Measurements from ENCODE around the gene GP9. TPM values are rescaled to one million over a fixed set of nuclear protein-coding genes. Genes with fewer than 3 reads are reported as not detected.

Gene GP9
- total RNA-seq, 2 experiments from 2014 or later, result not detected

- TF ChIP-seq CTCF (conservative IDR thresholded peaks at IDR 0.05; ENCODE audit: low read length), result no peak
- no peak for TF ChIP-seq EZH2phosphoT487 (IDR thresholded peaks at IDR 0.05; ENCODE audit: borderline replicate concordance, low read depth, low read length)
- no peak overlapping the region for H3K4me3 ChIP-seq (ENCODE audit: low read depth, low read length, poor library complexity, severe bottlenecking)
- no peaks in the 10 kb centered on the region for H3K4me1 ChIP-seq (ENCODE audit: insufficient read depth, low read length, poor library complexity, severe bottlenecking)
- no peak overlapping the region for H3K27ac ChIP-seq (ENCODE audit: low read depth, low read length, poor library complexity, severe bottlenecking)
- H3K4me2 ChIP-seq (ENCODE audit: low read length), result no peak overlapping the region
- BruUV-seq (replicated peaks), result no TSS peak
- DNase-seq (ENCODE audit: low spot score), result no peak
- no peak overlapping the region for H2AFZ ChIP-seq (ENCODE audit: low read length)
- H3K9me3 ChIP-seq (ENCODE audit: low read length), result no peaks in the 10 kb centered on the region
- 0 out of 2 replicates have a peak, but pooled peaks cover 7% of the 10 kb centered on the region for H4K20me1 ChIP-seq (ENCODE audit: insufficient read depth, low read length)
- CTCF ChIA-PET (ENCODE audit: unreplicated experiment), result no interaction called here
- H3K79me2 ChIP-seq (ENCODE audit: insufficient read depth, low read depth, low read length), result no peaks in the 10 kb centered on the region
- intact Hi-C loops (cut with micrococcal nuclease; ENCODE audit: unreplicated experiment), result loop anchor here (1.0 kb wide), 1 partner anchor 53 kb away; no protein-coding TSS in a partner anchor
- POLR2A ChIA-PET, result no interaction called here
- H3K36me3 ChIP-seq (ENCODE audit: insufficient read depth, low read length), result peaks cover 16% of the 10 kb centered on the region
- no peaks in the 10 kb centered on the region for H3K9me2 ChIP-seq (ENCODE audit: insufficient read depth, low read length)
These were observed 45.3 kb downstream of the GP9 start for GRCh38 chr3:129105862-129106261.

GRCh38 chr3:129106320-129106719, 45.7 kb downstream of the GP9 start:
- Histone ChIP-seq H2AFZ (ENCODE audit: low read length) (no peak overlapping the region), H3K27ac (ENCODE audit: low read depth, low read length, poor library complexity, severe bottlenecking) (no peak overlapping the region), H3K4me3 (ENCODE audit: low read depth, low read length, poor library complexity, severe bottlenecking) (no peak overlapping the region), H3K36me3 (ENCODE audit: insufficient read depth, low read length) (peaks cover 16% of the 10 kb centered on the region), H3K4me1 (ENCODE audit: insufficient read depth, low read length, poor library complexity, severe bottlenecking) (no peaks in the 10 kb centered on the region), H3K9me2 (ENCODE audit: insufficient read depth, low read length) (no peaks in the 10 kb centered on the region), H3K4me2 (ENCODE audit: low read length) (no peak overlapping the region), H3K79me2 (ENCODE audit: insufficient read depth, low read depth, low read length) (no peaks in the 10 kb centered on the region), H3K9me3 (ENCODE audit: low read length) (no peaks in the 10 kb centered on the region), H4K20me1 (ENCODE audit: insufficient read depth, low read length) (0 out of 2 replicates have a peak, but pooled peaks cover 7% of the 10 kb centered on the region)
- no TSS peak for BruUV-seq (replicated peaks)
- ChIA-PET CTCF (ENCODE audit: unreplicated experiment) (no interaction called here), POLR2A (no interaction called here)
- intact Hi-C loops (cut with micrococcal nuclease; ENCODE audit: unreplicated experiment), result loop anchor here (1.0 kb wide), 1 partner anchor 53 kb away; no protein-coding TSS in a partner anchor
- DNase-seq (ENCODE audit: low spot score), result no peak
- TF ChIP-seq CTCF (conservative IDR thresholded peaks at IDR 0.05; ENCODE audit: low read length), result peak; percentile 31; the same call in 1 of the 2 replicates
- TF ChIP-seq EZH2phosphoT487 (IDR thresholded peaks at IDR 0.05; ENCODE audit: borderline replicate concordance, low read depth, low read length), result no peak

- Histone ChIP-seq H3K36me3 (ENCODE audit: insufficient read depth, low read length) (peaks cover 16% of the 10 kb centered on the region), H3K4me3 (ENCODE audit: low read depth, low read length, poor library complexity, severe bottlenecking) (no peak overlapping the region), H3K27ac (ENCODE audit: low read depth, low read length, poor library complexity, severe bottlenecking) (no peak overlapping the region), H3K9me3 (ENCODE audit: low read length) (no peaks in the 10 kb centered on the region), H3K79me2 (ENCODE audit: insufficient read depth, low read depth, low read length) (no peaks in the 10 kb centered on the region), H3K4me2 (ENCODE audit: low read length) (no peak overlapping the region), H3K4me1 (ENCODE audit: insufficient read depth, low read length, poor library complexity, severe bottlenecking) (no peaks in the 10 kb centered on the region), H2AFZ (ENCODE audit: low read length) (no peak overlapping the region), H3K9me2 (ENCODE audit: insufficient read depth, low read length) (no peaks in the 10 kb centered on the region), H4K20me1 (ENCODE audit: insufficient read depth, low read length) (0 out of 2 replicates have a peak, but pooled peaks cover 7% of the 10 kb centered on the region)
- DNase-seq (ENCODE audit: low spot score), result no peak
- no TSS peak for BruUV-seq (replicated peaks)
- intact Hi-C loops (cut with micrococcal nuclease; ENCODE audit: unreplicated experiment), result loop anchor here (1.0 kb wide), 1 partner anchor 54 kb away; no protein-coding TSS in a partner anchor
- TF ChIP-seq EZH2phosphoT487 (IDR thresholded peaks at IDR 0.05; ENCODE audit: borderline replicate concordance, low read depth, low read length), result no peak
- TF ChIP-seq CTCF (conservative IDR thresholded peaks at IDR 0.05; ENCODE audit: low read length), result no peak
- CTCF ChIA-PET (ENCODE audit: unreplicated experiment), result no interaction called here
- POLR2A ChIA-PET, result no interaction called here
These were observed 46.4 kb downstream of the GP9 start for GRCh38 chr3:129106866-129107565.
